Natural killer cell treated with Interleukin-12 subunit alpha and Interleukin-12 subunit beta and Interleukin-15 and Interleukin-18, amount 100 ng/mL, for 72 hours (primary cell): ENCODE measurements around the gene NSUN6. TPM values are rescaled to one million over a fixed set of nuclear protein-coding genes. Genes with fewer than 3 reads are reported as not detected.
"Not testable (repeated sequence)": the region's sequence is repeated elsewhere in the genome, so short reads cannot be mapped to it uniquely, and the experiment has no call there.

ENCODE experiments used
- ATAC-seq, 2 donors: fragments of 150-1000 bp; cut with Tn5 transposase in 1 of 2; sonication (Bioruptor Pico), chemical (Tn5 transposase) in 1 of 2; 2 replicates each; pipeline ENCODE4 v1.10.0; 2021
- DNase-seq: peaks from one replicate; pipeline ENCODE4 v3.0.0; 2022; ENCODE audit warnings: low spot score
- H3K27ac Mint-ChIP-seq, 2 donors: 1 replicate in 1 of 2; 2 replicates in 1 of 2; pipeline ENCODE4 v1.8.0; 2022; ENCODE audit warnings: mixed read lengths in 2 of 2, mild to moderate bottlenecking in 1 of 2, moderate library complexity in 1 of 2
- H3K27me3 Mint-ChIP-seq, 2 donors: 1 replicate in 1 of 2; 2 replicates in 1 of 2; pipeline ENCODE4 v1.8.0; 2022; ENCODE audit warnings: mixed read lengths in 2 of 2
- H3K36me3 Mint-ChIP-seq: one replicate; pipeline ENCODE4 v1.8.0; 2022; ENCODE audit warnings: mixed read lengths
- H3K4me1 Mint-ChIP-seq, 2 donors: 1 replicate in 1 of 2; 2 replicates in 1 of 2; pipeline ENCODE4 v1.8.0; 2022; ENCODE audit warnings: low read depth in 2 of 2, mixed read lengths in 2 of 2, mild to moderate bottlenecking in 1 of 2
- H3K4me3 Mint-ChIP-seq: one replicate; pipeline ENCODE4 v1.8.0; 2022; ENCODE audit warnings: mixed read lengths
- H3K9me3 Mint-ChIP-seq: 2 replicates; pipeline ENCODE4 v1.8.0; 2022; ENCODE audit warnings: mixed read lengths
- total RNA-seq, 2 donors: library from RNA; stranded (reverse); gene quantifications; one replicate each; pipeline ENCODE4 v1.2.3, GENCODE V29; 2022

Gene NSUN6
- total RNA-seq, 2 donors from 2014 or later: 14.1 to 23.6 TPM

DNA sequence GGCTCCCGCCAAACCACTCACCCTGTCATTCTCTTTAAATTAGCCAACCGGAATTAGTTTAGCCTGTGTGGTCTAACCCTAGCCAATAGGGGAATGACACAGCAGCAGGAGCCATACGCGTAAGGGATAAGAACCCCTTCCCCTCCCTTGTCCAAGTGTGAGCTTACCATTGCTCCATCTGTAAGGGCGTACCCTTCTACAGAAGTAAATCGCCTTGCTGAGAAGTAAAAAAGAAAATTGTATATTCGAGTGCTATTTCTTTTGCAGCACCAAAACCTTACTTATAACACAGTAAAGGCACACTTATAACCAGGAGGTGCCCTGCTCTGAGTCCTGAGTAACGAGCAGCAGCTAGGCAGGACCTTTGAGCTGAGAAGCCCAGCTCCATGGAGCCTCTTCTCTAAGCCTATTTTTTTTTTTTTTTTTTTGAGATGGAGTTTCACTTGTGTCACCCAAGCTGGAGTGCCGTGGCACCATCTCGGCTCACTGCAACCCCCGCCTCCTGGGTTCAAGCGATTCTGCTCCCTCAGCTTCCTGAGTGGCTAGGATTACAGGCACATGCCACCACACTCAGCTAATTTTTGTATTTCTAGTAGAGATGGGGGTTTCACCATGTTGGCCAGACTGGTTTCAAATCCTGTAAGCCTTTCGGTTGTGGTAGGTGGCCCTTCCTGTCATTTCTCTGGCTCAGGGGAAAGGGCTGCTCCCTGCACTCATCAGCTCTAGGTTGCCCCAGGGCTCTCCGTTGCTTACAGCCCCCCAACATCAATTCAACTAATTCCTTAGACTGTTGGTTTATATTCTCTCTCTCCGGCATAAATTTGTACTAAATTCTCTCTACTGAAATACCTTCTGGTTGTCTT is 73.3 kb downstream of the NSUN6 start:
- ATAC-seq: peak in 1 of 2 donors; percentile 48
- H3K27me3 Mint-ChIP-seq: no peaks in the 10 kb centered on the region
- peaks cover 54% of the 10 kb centered on the region for H3K36me3 Mint-ChIP-seq
- no peak overlapping the region for H3K4me3 Mint-ChIP-seq
- peaks cover 6 to 11% of the 10 kb centered on the region in 2 donors for H3K4me1 Mint-ChIP-seq
- DNase-seq: no peak
- H3K27ac Mint-ChIP-seq: no peak overlapping the region
- H3K9me3 Mint-ChIP-seq: peaks cover 10% of the 10 kb centered on the region

DNA sequence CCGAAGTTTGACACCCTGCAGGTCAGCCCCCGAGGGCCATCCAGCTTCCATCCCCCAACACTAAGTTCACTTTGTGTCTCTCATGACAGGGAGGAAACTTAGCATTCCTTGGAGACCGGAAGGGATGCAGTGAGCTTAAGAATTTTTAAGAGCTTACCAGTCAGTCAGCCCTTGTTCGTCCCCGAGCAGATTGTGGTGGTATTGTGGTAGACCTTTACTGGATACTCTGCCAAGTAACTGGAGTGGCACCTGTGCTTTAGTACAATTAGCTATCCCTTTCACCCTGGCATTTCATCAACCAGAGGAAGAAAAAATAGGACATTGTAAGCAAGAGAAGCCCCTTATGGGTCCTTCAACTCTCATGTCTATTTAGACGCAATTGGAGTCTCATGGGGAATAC is 74.8 kb downstream of the NSUN6 start:
- Mint-ChIP-seq H3K4me3 (no peak overlapping the region), H3K36me3 (peaks cover 47% of the 10 kb centered on the region), H3K27me3 (no peaks in the 10 kb centered on the region), H3K27ac (no peak overlapping the region), H3K4me1 (peaks cover 0 to 4% of the 10 kb centered on the region in 2 donors), H3K9me3 (peaks cover 10% of the 10 kb centered on the region)
- DNase-seq (no peak), ATAC-seq (no peak)

DNA sequence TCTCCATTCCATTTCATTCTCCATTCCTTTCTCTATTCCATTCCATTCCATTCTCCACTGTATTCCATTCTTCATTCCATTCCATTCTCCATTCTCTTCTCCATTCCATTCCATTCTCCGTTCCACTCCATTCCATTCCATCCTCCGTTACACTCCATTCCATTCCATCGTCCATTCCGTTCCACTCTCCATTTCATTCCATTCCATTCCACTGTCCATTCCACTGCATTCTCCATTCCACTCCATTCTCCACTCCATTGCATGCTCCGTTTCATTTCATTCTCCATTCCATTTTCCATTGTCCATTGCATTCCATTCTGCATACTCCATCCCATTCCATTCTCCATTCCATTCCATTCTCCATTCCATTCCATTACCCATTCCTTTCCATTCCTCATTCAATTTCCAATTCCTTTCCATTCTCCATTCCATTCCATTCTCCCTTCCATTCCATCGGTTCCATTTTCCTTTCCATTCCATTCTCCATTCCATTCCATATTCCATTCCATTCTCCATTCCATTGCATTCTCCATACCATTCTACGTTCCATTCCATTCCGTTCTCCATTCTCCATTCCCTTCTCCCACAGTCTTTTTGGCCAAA is 78.3 kb downstream of the NSUN6 start:
- ATAC-seq: no peak

GRCh38 chr10:18571780-18572179 is 79.6 kb downstream of the NSUN6 start:
- H3K27ac Mint-ChIP-seq: no peak overlapping the region
- no peaks in the 10 kb centered on the region for H3K4me1 Mint-ChIP-seq
- DNase-seq (no peak), ATAC-seq (no peak)
- H3K36me3 Mint-ChIP-seq: peaks cover 13% of the 10 kb centered on the region
- no peak overlapping the region for H3K4me3 Mint-ChIP-seq
- H3K27me3 Mint-ChIP-seq: no peaks in the 10 kb centered on the region
- H3K9me3 Mint-ChIP-seq: no peaks in the 10 kb centered on the region

More for the DNA sequence above, 78.3 kb downstream of the NSUN6 start:
- Mint-ChIP-seq H3K36me3 (peaks cover 24% of the 10 kb centered on the region), H3K4me1 (no peaks in the 10 kb centered on the region), H3K27me3 (no peaks in the 10 kb centered on the region), H3K27ac (no peak overlapping the region), H3K9me3 (peaks cover 6% of the 10 kb centered on the region), H3K4me3 (no peak overlapping the region)
- DNase-seq: no peak

DNA sequence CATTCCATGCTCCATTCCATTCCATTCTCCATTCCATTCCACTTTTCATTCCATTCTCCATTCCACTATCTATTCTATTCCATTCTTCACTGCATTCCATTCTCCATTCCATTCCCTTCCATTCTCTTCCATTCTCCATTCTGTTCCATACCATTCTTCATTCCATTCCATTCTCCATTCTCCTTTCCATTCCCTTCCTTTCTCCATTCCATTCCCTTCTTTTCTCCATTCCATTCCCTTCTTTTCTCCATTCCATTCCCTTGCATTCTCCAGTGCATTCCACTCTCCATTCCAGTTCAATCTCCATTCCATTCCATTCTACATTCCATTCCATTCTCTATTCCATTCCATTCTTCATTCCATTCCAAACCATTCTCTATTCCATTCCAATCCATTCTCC is 80.3 kb downstream of the NSUN6 start:
- no peak for ATAC-seq
- no peak overlapping the region for H3K27ac Mint-ChIP-seq
- peaks cover 8% of the 10 kb centered on the region for H3K36me3 Mint-ChIP-seq

DNA sequence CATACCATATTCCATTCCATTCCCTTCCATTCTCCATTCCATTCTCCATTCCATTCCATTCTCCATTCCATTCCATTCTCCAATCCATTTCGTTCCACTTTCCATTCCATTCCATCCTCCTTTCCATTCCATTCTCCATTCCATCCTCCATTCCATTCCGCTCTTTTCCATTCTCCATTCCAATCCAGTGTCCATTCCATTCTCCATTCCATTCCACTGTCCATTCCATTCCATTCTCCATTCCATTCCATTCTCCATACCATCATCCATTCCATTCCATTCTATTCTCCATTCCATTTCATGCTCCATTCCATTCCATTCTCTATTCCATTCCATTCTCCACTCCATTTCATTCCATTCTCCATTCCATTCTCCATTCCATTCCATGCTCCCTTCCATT is 81.0 kb downstream of the NSUN6 start:
- not testable (repeated sequence) for H3K4me3 Mint-ChIP-seq, H3K27ac Mint-ChIP-seq, DNase-seq, H3K9me3 Mint-ChIP-seq, H3K36me3 Mint-ChIP-seq, ATAC-seq, H3K4me1 Mint-ChIP-seq, H3K27me3 Mint-ChIP-seq

More for the DNA sequence above, 80.3 kb downstream of the NSUN6 start:
- H3K9me3 Mint-ChIP-seq: no peaks in the 10 kb centered on the region
- no peak overlapping the region for H3K4me3 Mint-ChIP-seq
- no peak for DNase-seq
- H3K27me3 Mint-ChIP-seq: no peaks in the 10 kb centered on the region
- no peaks in the 10 kb centered on the region for H3K4me1 Mint-ChIP-seq

GRCh38 chr10:18567343-18567856 is 84.0 kb downstream of the NSUN6 start:
- Mint-ChIP-seq H3K4me1 (no peaks in the 10 kb centered on the region), H3K27me3 (no peaks in the 10 kb centered on the region), H3K4me3 (no peak overlapping the region), H3K27ac (no peak overlapping the region), H3K9me3 (no peaks in the 10 kb centered on the region), H3K36me3 (no peaks in the 10 kb centered on the region)
- DNase-seq (no peak), ATAC-seq (no peak)

DNA sequence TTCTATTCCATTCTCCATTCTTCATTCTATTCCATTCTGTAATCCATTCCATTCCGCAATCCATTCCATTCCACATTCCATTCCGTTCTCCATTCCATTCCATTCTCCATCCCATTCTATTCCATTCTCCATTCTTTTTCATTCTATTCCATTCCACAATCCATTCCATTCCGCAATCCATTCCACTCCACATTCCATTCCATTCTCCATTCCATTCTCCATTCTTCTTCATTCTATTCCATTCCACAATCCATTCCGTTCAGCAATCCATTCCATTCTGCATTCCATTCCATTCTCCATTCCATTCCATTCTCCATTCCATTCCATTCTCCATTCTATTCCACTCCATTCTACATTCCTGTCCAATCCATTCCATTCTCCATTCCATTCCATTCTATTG is 85.2 kb downstream of the NSUN6 start:
- H3K27me3 Mint-ChIP-seq: no peaks in the 10 kb centered on the region
- no peaks in the 10 kb centered on the region for H3K9me3 Mint-ChIP-seq
- ATAC-seq: no peak
- no peak overlapping the region for H3K4me3 Mint-ChIP-seq
- no peak for DNase-seq
- no peaks in the 10 kb centered on the region for H3K4me1 Mint-ChIP-seq
- no peaks in the 10 kb centered on the region for H3K36me3 Mint-ChIP-seq
- H3K27ac Mint-ChIP-seq: no peak overlapping the region

DNA sequence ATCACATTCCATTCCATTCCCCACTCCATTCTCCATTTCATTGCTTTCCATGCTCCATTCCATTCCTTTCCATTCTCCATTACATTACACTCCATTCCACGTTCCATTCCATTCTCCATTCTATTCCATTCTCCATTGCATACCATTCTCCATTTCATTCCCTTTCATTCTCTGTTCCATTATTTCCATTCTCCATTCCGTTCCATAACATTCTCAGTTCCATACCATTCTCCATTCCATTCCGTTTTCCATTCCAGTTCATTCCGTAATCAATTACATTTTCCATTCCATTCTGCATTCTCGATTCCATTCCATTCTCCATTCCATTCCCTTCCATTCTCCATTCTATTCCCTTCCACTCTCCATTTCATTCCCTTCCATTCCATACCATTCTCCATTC is 86.4 kb downstream of the NSUN6 start:
- ATAC-seq: no peak
- no peaks in the 10 kb centered on the region for H3K9me3 Mint-ChIP-seq
- H3K4me1 Mint-ChIP-seq: no peaks in the 10 kb centered on the region

GRCh38 chr10:18563003-18563726 is 88.2 kb downstream of the NSUN6 start:
- H3K4me1 Mint-ChIP-seq: no peaks in the 10 kb centered on the region
- no peak for ATAC-seq
- no peak overlapping the region for H3K4me3 Mint-ChIP-seq
- no peak overlapping the region for H3K27ac Mint-ChIP-seq
- H3K27me3 Mint-ChIP-seq: no peaks in the 10 kb centered on the region
- no peak for DNase-seq
- no peaks in the 10 kb centered on the region for H3K36me3 Mint-ChIP-seq
- H3K9me3 Mint-ChIP-seq: no peaks in the 10 kb centered on the region

More for the DNA sequence above, 86.4 kb downstream of the NSUN6 start:
- DNase-seq: no peak
- H3K36me3 Mint-ChIP-seq: no peaks in the 10 kb centered on the region
- H3K27ac Mint-ChIP-seq: no peak overlapping the region
- H3K27me3 Mint-ChIP-seq: no peaks in the 10 kb centered on the region
- H3K4me3 Mint-ChIP-seq: no peak overlapping the region

DNA sequence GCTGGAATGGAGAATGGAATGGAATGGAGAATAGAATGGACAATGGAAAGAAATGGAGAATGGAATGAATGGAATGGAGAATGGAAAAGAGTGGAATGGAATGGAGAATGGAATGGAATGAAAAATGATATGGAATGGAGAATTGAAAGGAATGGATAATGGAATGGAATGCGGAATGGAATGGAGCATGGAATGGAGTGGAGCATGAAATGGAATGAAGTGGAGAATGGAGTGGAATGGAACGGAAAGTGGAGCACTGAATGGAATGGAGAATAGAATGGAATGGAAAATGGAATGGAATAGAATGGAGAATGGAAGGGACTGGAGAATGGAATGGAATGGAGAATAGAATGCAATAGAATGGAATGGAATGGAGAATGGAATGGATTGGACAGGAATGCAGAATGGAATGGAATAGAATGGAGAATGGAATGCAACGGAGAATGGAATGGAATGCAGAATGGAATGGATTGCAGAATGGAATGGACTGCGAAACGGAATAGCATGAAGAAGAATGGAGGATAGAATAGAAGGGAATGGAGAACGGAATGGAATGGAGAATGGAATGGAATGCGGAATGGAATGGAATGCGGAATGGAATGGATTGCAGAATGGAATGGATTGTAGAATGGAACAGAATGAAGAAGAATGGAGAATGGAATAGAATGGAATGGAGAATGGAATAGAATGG is 89.4 kb downstream of the NSUN6 start:
- no peaks in the 10 kb centered on the region for H3K36me3 Mint-ChIP-seq
- no peaks in the 10 kb centered on the region for H3K27me3 Mint-ChIP-seq
- DNase-seq: no peak
- ATAC-seq: no peak
- H3K27ac Mint-ChIP-seq: no peak overlapping the region
- no peaks in the 10 kb centered on the region for H3K4me1 Mint-ChIP-seq
- no peak overlapping the region for H3K4me3 Mint-ChIP-seq
- H3K9me3 Mint-ChIP-seq: no peaks in the 10 kb centered on the region

DNA sequence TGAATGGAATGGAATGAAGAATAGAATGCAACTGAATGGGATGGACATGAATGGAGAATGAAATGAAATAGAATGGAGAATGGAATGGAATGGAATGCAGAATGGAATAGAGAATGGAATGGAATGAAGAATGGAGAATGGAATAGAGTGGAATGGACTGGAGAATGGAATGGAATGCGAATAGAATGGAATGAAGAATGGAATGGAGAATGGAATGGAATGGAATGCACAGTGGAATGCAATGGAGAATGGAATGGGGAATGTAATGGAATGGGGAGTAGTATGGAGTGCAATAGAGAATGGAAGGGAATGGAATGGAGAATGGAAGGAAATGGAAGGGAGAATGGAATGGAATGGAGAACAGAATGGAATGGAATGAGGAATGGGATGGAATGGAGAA is 93.4 kb downstream of the NSUN6 start:
- Mint-ChIP-seq H3K36me3 (no peaks in the 10 kb centered on the region), H3K27ac (no peak overlapping the region), H3K27me3 (no peaks in the 10 kb centered on the region), H3K9me3 (no peaks in the 10 kb centered on the region), H3K4me1 (no peaks in the 10 kb centered on the region), H3K4me3 (no peak overlapping the region)
- ATAC-seq: no peak
- no peak for DNase-seq

DNA sequence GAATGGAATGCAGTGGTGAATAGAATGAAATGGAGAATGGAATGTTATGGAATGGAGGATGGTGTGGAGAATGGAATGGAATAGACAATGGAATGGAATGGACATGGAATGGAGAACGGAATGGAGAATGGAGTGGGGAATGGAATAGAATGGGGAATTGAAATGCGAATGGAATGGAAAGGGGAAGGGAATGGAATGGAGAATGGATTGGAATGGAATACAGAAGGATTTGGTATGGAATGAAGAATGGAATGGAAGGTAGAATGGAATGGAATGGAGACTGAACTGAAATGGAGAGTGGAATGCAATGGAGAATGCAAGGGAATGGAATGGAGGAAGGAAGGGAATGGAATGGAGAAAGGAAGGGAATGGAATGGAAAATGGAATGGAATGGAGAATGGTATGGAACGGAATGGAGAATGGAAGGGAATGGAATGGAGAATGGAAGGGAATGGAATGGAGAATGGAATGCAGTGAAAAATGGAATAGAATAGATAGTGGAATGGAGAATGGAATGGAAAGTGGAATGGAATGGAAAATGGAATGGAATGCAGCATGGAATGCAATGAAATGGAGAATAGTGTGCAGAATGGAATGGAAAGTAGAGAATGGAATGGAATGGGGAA is 94.8 kb downstream of the NSUN6 start:
- Mint-ChIP-seq H3K4me1 (no peaks in the 10 kb centered on the region), H3K36me3 (peaks cover under 1% of the 10 kb centered on the region), H3K4me3 (no peak overlapping the region), H3K27me3 (no peaks in the 10 kb centered on the region), H3K27ac (no peak overlapping the region), H3K9me3 (no peaks in the 10 kb centered on the region)
- no peak for ATAC-seq
- DNase-seq: no peak
